PFSK-1 (cell line): Measurements from ENCODE around the gene ABCC10.
A peak's percentile ranks its signal among the peaks of the same experiment; 100 is the strongest.

Experiments used
- FOXP2 ChIP-seq: optimal IDR thresholded peaks from 2 replicates; pipeline ENCODE3; 2011; ENCODE audit warnings: borderline replicate concordance, control low read depth, inconsistent platforms; ENCODE audit not compliant: insufficient read depth; ENCODE audit errors: extremely low read length, extremely low read depth
- POLR2AphosphoS5 ChIP-seq: IDR thresholded peaks from 2 replicates; pipeline ENCODE4 v1.6.1; 2012; ENCODE audit warnings: low read depth, mild to moderate bottlenecking, control low read depth, low read length, moderate library complexity
- REST ChIP-seq, 2 experiments: IDR thresholded peaks; 2 replicates each; pipeline versions ENCODE4 v1.6.1 to v1.8.0; 2011 to 2012; ENCODE audit warnings: low read depth in 2 of 2, low read length in 2 of 2, control low read depth in 1 of 2, inconsistent platforms in 1 of 2, mild to moderate bottlenecking in 1 of 2, moderate library complexity in 1 of 2; ENCODE audit not compliant: insufficient read depth in 1 of 2
- SIN3A ChIP-seq: IDR thresholded peaks from 2 replicates; pipeline ENCODE4 v1.6.1; 2012; ENCODE audit warnings: mild to moderate bottlenecking, low read length, moderate library complexity, borderline replicate concordance; ENCODE audit not compliant: insufficient read depth
- TAF1 ChIP-seq: IDR thresholded peaks from 2 replicates; pipeline ENCODE4 v1.6.1; 2012; ENCODE audit warnings: low read length, control low read depth, borderline replicate concordance; ENCODE audit not compliant: insufficient read depth

Gene ABCC10

DNA sequence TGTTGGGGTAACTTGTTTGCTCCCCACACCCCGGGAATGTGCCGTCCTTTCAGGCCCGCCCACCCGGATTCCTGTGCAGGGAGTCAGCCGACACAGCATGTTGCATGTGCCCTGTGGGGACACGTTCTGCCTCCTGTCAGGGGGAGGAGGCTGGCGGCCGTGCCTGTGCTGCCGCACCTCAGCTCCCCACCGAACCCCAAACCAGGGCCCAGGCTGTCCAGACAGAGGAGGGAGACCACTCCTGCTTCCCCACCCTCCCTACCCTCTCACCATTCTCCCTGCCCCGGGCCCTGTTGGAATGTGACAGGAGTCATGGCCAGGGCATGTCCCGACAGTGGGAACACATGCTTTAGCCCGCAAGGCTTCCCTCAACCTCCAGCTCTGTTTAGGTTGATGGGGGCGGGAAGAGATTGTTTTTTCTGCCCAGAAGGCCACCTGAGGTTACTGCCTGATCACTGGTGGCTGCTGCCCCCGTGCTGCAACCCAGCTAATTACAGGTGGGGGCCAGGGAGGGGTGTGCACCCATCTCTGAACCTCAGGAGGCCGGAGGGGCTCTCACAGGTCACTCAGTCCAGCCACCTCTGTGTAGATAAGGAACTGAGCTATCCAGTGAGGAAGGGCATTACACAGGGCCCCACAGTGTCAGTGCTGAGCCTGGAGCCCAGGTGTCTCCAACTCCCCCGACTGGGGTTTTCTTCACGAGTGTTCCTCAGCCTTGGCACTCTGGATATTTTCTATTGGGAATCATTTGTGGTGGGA, 69.2 kb downstream of the ABCC10 start:
- TF ChIP-seq FOXP2 (no peak), REST (IDR thresholded peaks at IDR 0.05; ENCODE audit: insufficient read depth in 1 of 2, low read depth in 2 of 2, low read length in 2 of 2) (no peak), TAF1 (no peak), SIN3A (no peak), POLR2AphosphoS5 (no peak)

- TF ChIP-seq TAF1 (no peak), SIN3A (no peak), REST (IDR thresholded peaks at IDR 0.05; ENCODE audit: insufficient read depth in 1 of 2, low read depth in 2 of 2, low read length in 2 of 2) (no peak), FOXP2 (no peak), POLR2AphosphoS5 (no peak)
These were observed 69.7 kb downstream of the ABCC10 start for GRCh38 chr6:43497129-43497396.

DNA sequence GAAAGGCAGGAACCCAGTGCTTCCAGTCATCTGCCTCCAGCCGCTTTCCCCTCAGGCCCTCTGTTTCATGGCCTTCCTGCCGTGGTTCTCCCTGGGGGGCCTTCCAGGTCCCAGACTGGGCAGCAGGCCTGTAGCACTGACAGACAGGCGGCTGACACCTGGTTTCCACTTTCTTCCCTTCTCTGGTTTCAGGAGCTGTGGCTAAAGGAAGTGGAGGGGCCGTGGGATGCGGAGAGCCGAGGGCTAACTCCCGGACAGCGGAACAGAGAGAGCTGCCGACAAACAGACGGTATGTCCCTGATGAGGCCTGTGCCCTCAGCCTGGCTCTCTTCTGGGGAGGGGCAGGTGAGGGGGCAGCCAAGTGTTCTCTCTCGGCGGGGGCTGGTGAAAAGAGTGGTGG, 70.3 kb downstream of the ABCC10 start:
- TF ChIP-seq FOXP2, result no peak
- no peak for TF ChIP-seq SIN3A
- no peak for TF ChIP-seq POLR2AphosphoS5
- TF ChIP-seq REST (IDR thresholded peaks at IDR 0.05; ENCODE audit: insufficient read depth in 1 of 2, low read depth in 2 of 2, low read length in 2 of 2), result no peak
- TF ChIP-seq TAF1, result no peak

DNA sequence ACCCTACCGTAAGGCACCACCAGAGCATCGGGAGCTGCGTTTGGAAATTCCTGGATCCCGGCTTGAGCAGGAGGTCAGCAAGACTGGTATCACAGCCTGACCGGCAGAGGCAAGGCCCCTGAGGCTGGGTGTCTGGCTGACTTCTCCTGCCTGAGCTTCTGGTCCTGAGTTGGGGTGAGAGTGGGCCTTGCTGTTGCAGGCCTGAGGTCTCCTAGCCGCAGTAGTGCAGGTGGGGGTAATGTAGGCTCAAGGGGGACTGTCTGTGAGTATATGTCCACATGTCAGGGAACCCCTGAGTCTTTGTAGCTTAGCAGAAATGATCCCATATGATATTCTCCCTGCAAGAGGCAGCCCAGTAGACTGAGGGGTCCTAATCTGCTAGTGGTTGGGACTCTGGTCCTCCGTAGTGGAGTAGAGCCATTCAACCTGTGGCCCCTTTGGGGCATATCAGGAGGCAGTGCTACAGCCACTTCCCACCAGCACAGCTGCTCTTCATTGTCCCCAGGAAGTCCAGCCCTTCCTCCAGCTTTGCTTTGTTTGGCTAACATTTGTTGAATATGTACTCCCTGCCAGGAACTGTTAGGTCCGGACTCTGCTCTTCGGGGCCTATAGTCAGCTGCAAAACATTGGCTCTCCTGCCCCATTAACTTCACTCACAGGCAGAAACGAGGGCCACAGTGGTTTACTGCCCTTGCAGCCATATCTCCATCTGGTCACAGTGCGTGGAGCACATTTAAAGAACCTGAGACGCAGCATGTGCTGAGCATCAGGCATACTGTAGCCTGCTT, 71.9 kb downstream of the ABCC10 start:
- TF ChIP-seq SIN3A (peak; percentile 62; the same call in 1 of the 2 replicates), REST (IDR thresholded peaks at IDR 0.05; ENCODE audit: insufficient read depth in 1 of 2, low read depth in 2 of 2, low read length in 2 of 2) (peak in 1 of 2 experiments; percentile 69; a peak in 1 of 4 replicates), FOXP2 (peak; percentile 32), TAF1 (peak; percentile 14; the same call in 1 of the 2 replicates), POLR2AphosphoS5 (no peak)
